Gastrocnemius medialis (tissue), 4 donors: ENCODE data around the gene PANX1.

Source experiments
- CTCF ChIP-seq, 5 experiments: fragments of 450-650 bp in 3 of 5; fragments of 200-600 bp in 2 of 5; sonication (generic) in 2 of 5; IDR thresholded peaks in 4 of 5; conservative IDR thresholded peaks in 1 of 5; 1 replicate in 4 of 5; 2 replicates in 1 of 5; pipeline ENCODE4 v1.5.1; 2016 to 2019; ENCODE audit warnings: antibody characterized with exemption in 5 of 5, mild to moderate bottlenecking in 3 of 5, moderate library complexity in 3 of 5
- POLR2A ChIP-seq, 2 donors: fragments of 450-650 bp; IDR thresholded peaks; one replicate each; pipeline ENCODE4 v1.6.1; 2017; ENCODE audit warnings: antibody characterized with exemption in 2 of 2, mild to moderate bottlenecking in 2 of 2, moderate library complexity in 2 of 2

- TF ChIP-seq CTCF (IDR thresholded peaks at IDR 0.05 in 4 of 5, conservative IDR thresholded peaks at IDR 0.05 in 1 of 5) (no peak), POLR2A (IDR thresholded peaks at IDR 0.05) (no peak)
Observed at GRCh38 chr11:94185416-94186084, 56.9 kb downstream of the PANX1 start.
